Measurements from ENCODE around the gene KCNK18.

GRCh38 chr10:117256910-117257309, 59.6 kb downstream of the KCNK18 start:
- TF ChIP-seq, protein P1, sequence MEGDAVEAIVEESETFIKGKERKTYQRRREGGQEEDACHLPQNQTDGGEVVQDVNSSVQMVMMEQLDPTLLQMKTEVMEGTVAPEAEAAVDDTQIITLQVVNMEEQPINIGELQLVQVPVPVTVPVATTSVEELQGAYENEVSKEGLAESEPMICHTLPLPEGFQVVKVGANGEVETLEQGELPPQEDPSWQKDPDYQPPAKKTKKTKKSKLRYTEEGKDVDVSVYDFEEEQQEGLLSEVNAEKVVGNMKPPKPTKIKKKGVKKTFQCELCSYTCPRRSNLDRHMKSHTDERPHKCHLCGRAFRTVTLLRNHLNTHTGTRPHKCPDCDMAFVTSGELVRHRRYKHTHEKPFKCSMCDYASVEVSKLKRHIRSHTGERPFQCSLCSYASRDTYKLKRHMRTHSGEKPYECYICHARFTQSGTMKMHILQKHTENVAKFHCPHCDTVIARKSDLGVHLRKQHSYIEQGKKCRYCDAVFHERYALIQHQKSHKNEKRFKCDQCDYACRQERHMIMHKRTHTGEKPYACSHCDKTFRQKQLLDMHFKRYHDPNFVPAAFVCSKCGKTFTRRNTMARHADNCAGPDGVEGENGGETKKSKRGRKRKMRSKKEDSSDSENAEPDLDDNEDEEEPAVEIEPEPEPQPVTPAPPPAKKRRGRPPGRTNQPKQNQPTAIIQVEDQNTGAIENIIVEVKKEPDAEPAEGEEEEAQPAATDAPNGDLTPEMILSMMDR (IDR thresholded peaks at IDR 0.05), result no peak
- TF ChIP-seq EZH2 (IDR thresholded peaks at IDR 0.05), result no peak

Measured in neural progenitor cell (in vitro differentiated cells).